NCI-H526 treated with DMSO at 0.1 percent for 48 hours (cell line): ENCODE results near the gene COX7C.
"Not testable (repeated sequence)": the region's sequence is repeated elsewhere in the genome, so short reads cannot be mapped to it uniquely, and the experiment has no call there.

Source experiments
- DNase-seq: peaks from one replicate; lab custom pipeline; 2025; lab: John Stamatoyannopoulos, UW

Gene COX7C

DNA sequence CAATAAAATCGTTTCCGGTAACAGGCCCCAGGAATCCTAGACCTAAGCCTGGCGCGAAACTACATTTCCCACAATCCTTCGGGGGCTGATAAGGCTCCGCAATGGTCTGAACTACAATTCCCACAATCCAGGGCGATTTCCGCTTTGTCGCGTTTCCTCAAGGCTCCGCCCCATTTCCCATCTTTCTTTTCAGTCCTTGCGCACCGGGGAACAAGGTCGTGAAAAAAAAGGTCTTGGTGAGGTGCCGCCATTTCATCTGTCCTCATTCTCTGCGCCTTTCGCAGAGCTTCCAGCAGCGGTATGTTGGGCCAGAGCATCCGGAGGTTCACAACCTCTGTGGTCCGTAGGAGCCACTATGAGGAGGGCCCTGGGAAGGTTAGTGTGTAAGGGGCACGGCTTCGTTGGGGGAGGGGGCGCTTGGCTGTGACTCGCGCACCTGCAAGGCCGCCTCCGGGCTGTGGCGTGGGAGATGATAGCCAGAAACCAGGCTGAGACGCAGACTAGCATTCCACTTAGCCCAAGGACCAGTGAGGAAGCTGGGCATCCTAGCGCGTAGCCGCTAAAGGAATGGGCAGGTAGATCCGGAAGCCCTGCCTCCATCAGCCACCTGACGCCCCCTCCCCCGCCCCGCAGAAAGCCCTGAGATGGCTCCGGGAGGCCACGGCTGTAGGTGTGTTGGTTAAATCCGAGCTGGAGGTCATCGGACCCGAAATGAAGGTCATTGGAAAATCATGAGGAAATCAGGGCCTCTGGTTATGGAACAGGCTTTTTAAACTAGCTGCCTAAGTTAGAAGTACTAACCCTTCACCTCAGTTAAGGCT is at the start of gene COX7C:
Gene COX7C, plus strand, starts transcription at position 186 of the 821 bp plus-strand sequence. Its CDS starts 115 bp downstream, at position 301.
- peak; percentile 90 for DNase-seq

GRCh38 chr5:86569522-86570426 is 48.0 kb upstream of the COX7C start:
- not testable (repeated sequence) for DNase-seq

DNA sequence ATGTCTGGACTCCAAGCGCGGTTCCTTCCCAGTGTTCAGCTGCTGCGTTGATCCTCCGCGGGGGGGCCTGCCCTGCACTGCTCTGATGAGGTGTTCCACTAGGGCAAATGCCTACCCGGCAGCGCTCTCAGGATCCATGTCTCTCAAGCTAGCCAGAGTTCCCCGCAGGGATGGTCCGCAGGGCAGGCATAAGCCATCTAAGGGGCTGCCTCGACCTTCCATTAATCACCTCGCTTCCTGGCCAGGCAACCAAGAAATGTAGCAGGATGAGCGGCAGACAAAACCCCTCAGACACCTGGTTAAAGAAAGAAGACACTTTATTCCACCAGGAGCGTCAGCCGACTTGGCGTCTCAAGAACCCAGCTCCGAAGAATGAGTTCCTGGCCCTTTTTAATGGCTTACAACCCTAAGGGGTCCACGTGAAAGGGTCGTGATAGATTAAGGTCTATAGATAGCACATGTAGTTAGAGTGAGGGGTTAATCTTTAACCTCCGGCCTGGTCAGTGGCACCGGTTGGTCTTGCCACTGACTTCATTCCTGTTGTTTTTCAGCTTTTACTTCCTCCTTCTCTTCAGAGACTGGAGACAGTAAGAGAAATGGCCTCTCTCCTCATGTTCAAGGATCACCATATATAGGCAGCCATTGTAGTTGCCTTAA is 47.2 kb upstream of the COX7C start:
- no peak for DNase-seq

GRCh38 chr5:86571109-86571508 is 46.6 kb upstream of the COX7C start:
- DNase-seq: not testable (repeated sequence)

GRCh38 chr5:86572825-86573517 is 44.8 kb upstream of the COX7C start:
- no peak for DNase-seq

DNA sequence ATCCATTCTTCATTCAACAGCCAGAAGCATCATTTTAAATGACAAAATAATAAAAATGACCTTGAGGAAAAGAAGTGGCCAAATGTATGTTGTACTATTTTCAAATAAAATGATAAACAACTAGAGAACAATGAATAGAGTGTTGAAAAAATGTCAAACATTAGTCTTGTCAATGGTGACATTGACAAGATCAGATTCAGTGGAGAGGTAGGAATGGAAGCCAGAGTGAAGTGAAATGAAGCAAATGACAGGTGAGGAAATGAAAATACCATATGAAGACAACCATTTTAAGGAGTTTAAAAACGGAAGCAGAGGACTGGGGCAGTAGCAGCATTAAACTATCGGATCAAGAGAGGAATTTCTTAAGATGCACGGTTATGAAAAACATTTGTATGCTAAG is 38.2 kb upstream of the COX7C start:
- DNase-seq: no peak

DNA sequence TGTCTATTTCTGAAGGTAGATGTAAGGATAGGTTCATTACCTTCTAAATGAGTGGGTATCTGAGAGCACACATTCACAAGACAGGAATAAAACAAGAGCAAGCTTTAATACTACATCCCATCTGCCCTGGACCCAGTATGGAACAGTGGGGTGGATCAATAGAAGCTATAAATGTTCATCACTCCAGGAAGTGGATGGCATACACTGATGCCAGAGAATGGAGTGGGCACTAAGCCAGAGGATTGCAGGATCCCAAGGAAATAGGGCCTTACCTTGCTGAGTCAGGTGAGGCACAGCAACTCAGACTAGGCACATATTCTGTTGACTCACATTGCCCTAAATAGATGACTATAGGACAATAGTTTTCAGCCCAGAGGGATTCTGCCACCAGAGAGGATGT is 21.3 kb upstream of the COX7C start:
- no peak for DNase-seq

GRCh38 chr5:86605881-86606280 is 11.9 kb upstream of the COX7C start:
- DNase-seq: no peak

GRCh38 chr5:86613455-86613854 is 4.3 kb upstream of the COX7C start:
- DNase-seq: no peak

DNA sequence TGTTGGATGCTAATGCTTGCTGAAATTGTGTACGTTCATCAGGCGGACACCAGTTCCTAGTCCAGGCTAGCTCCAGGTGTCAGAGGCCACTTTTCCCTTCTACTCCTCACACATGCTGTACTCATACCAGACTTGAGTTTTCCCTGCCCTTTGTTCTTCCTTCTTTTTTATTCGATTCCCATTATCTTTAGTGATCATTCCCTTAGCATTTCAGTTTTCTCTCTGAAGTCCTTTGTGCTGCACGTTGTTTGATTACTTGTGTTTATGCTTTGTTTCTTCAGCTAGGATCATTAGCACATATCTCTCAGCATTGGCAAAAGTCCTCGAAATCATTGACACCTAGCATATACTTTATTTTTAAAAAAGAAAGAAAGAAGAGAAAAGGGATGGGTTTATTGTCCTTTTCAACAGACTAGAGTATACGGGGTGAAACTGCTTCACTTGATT is 409 bp upstream of the COX7C start:
- DNase-seq: no peak

DNA sequence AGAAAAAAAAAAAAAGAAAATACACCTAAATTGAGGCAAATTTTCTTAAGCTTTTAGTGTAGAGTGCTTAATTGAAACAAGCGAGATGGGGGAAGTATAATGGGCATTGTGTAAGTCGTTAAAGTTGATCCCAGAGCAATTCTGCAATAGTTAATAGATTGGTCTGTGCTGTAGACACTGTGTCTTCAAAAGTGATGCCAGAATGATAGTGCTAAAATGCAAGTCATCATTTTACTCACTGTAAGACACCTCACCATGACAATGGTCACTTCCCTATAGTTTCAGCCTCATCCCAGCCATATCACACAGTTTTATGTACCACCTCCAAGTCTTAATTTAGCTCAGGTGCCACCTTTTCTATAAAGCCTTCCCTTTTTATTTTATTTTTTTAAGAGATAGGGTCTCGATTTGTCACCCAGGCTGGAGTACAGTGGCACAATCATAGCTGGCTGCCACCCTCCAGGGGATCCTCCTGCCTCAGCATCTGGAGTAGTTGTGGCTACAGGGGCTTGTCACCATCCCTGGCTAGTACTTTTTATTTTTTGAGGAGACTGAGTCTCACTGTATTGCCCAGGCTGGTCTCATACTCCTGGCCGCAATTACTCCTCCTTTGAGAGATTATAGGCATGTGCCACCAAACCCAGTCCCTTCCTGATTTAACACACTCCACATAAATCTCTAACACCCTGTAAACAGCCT is 6.2 kb downstream of the COX7C start:
- no peak for DNase-seq

DNA sequence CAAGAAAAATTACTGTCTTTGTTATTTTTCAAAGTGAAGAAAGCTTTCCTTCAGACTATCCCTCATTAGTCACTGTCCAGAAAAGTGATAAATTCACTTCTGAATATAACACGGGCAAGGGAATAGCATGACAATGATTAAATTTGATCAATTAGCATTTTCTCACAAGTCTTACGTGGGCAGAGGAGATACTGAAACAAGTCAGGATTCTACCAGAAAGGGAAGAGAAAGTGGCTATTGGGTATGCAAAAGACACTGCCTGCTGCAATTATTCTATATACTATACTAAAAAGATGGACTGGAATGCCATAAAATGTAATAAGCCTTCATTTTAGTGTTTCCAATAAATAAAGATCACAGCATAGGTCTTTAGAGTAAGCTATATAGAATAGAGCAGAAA is 7.4 kb downstream of the COX7C start:
- DNase-seq: no peak

GRCh38 chr5:86626149-86626548 is 8.4 kb downstream of the COX7C start:
- no peak for DNase-seq

GRCh38 chr5:86631165-86631564 is 13.4 kb downstream of the COX7C start:
- DNase-seq: no peak

GRCh38 chr5:86640998-86641397 is 23.3 kb downstream of the COX7C start:
- no peak for DNase-seq

DNA sequence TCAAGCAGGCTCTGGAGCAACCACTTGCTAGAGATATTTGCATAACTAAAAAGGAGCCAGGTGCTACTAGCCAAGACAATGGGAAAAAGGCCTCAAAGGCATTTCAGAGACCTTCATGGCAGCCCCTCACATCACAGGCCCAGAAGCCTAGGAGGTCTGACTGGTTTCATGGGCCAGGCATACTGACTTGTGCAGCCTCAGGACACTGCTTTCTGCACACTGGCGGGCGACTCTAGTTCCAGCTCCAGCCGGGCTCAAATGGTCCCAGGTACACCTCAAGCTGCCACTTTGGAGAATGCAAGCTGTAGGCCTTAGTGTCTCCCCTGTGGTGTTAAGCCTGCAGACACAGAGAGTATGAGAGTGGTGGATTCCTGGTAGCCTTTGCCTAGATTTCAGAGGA is 27.1 kb downstream of the COX7C start:
- no peak for DNase-seq

- DNase-seq: no peak
Observed at GRCh38 chr5:86645885-86646284, 28.1 kb downstream of the COX7C start.

DNA sequence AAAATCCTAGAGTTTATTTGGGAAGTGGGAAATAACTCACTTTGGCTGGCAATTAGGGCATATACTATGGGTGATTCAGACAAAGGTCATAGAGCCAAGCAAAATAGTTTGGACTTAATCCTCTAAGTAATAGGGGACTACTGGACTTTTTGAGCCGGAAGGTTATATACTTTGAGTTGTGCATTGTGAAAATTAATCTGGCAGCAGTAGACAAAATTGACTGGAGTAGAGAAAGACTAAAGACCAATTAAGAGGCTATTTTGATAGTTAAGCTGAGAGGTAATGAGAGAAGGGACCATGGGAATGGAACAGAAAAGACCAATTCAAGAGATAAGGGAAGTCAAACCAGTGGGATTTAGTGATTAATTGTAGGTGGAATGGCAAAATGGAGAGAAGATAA is 28.9 kb downstream of the COX7C start:
- no peak for DNase-seq

DNA sequence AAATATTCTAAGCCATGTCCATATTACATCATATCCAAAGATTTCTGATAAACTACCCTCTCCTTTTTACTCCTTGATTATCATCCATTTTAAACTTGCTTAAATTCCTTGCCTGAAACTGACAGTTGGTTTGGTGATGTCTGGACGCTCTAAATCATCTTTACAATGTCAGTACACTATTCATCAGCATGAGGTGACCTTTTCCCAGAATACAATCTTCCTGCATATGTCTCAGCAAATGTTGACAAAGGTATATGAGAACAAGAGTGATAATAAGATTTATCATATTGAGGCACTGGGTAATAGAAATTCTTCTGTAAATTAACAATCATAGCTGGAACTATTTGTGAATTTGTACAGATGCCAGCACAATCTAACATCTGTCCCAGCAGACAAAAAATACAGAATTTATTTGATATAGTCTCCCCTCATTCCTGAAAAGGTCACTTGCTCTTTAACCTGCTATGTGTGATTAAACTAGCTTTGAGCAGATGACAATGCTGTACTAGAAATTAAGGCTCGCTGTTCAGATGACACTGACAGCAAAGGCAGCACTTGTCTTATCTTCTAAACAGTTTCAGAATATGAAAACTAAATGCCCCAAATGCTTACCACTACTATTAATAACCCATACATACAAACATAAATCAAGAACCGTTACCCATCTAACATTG is 32.2 kb downstream of the COX7C start:
- no peak for DNase-seq

DNA sequence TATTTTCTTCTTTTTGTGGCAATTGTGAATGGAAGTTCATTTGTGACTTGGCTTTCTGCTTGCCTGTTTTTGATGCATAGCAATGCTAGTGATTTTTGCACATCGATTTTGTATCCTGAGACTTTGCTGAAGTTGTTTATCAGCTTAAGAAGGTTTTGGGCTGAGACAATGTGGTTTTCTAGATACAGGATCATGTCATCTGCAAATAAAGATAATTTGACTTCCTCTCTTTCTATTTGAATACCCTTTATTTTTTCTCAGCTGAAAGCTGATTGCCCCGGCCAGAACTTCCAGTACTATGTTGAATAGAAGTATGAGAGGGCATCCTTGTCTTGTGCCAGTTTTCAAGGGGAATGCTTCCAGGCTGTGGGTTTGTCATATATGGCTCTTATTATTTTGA is 43.0 kb downstream of the COX7C start:
- DNase-seq: not testable (repeated sequence)

DNA sequence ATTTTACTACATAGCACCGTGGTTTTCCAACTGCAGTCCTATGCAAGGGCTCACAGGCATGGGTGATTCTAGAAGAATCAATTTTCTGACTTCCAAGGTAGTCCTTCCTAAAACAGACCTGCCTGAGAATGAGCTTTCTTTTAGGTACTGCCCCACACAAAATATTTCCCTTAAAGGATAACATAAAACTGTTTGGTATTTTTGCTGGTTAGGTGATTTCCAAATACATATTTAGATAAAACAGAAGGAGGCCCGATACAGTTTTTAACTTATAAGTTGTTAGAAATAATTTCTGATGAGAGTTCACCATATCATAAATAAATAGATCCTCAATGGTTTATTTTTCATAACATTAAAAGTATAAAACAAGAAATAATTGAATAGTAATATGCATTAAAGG is 46.4 kb downstream of the COX7C start:
- no peak for DNase-seq
